HG03469 (cell line): ENCODE results near the gene SEMA6C.
"Not testable (repeated sequence)": the region's sequence is repeated elsewhere in the genome, so short reads cannot be mapped to it uniquely, and the experiment has no call there.

Experiments
- ATAC-seq: cut with Tn5 transposase; IDR thresholded peaks from one replicate; pipeline ENCODE4 v1.9.1; 2021; ENCODE audit warnings: mild to moderate bottlenecking, moderate library complexity, moderate number of reproducible peaks; ENCODE audit not compliant: unreplicated experiment

Gene SEMA6C, protein sequence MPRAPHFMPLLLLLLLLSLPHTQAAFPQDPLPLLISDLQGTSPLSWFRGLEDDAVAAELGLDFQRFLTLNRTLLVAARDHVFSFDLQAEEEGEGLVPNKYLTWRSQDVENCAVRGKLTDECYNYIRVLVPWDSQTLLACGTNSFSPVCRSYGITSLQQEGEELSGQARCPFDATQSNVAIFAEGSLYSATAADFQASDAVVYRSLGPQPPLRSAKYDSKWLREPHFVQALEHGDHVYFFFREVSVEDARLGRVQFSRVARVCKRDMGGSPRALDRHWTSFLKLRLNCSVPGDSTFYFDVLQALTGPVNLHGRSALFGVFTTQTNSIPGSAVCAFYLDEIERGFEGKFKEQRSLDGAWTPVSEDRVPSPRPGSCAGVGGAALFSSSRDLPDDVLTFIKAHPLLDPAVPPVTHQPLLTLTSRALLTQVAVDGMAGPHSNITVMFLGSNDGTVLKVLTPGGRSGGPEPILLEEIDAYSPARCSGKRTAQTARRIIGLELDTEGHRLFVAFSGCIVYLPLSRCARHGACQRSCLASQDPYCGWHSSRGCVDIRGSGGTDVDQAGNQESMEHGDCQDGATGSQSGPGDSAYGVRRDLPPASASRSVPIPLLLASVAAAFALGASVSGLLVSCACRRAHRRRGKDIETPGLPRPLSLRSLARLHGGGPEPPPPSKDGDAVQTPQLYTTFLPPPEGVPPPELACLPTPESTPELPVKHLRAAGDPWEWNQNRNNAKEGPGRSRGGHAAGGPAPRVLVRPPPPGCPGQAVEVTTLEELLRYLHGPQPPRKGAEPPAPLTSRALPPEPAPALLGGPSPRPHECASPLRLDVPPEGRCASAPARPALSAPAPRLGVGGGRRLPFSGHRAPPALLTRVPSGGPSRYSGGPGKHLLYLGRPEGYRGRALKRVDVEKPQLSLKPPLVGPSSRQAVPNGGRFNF

DNA sequence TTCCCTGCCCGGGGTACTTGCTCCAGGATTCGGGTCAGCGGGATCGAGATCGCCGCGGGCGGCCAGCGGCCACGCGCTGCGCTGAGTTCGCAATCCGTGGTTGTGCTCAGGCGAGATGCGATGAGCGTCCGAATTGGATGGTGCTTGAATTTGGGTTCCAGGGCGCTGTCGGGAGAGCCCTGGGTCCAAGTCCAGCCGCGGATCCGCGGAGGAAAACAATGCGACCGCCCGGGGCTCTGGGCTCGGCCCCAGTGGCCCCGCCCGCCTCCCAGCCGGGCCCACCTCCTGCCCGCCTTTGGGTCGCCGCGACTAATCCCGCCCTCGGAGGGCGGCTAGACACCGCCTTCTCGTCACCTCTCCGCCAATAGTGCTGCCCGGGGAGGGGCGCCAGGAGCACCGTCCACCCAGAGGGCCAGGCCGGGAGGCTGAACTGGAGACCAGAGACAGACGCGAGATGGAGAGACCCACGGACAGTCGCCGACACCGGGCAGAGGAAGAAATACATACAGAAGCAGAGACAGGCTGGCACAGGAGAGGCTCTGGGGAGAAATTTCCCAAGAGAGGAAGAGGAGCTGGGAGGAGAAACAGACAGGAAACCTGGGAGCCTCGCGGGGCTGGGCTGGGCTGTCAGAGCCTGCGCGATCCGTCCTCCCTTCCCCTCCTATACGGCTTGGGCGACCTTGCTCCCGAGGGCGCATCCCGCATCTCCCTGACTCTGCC lies at the start of gene SEMA6C:
SEMA6C (minus strand) TSS at position 220 of the 720 bp plus-strand sequence. CDS start 4,010 bp downstream, outside the sequence.
- ATAC-seq = peak; percentile 92

GRCh38 chr1:151194894-151195594 lies 48.6 kb upstream of the SEMA6C start:
- not testable (repeated sequence) for ATAC-seq

DNA sequence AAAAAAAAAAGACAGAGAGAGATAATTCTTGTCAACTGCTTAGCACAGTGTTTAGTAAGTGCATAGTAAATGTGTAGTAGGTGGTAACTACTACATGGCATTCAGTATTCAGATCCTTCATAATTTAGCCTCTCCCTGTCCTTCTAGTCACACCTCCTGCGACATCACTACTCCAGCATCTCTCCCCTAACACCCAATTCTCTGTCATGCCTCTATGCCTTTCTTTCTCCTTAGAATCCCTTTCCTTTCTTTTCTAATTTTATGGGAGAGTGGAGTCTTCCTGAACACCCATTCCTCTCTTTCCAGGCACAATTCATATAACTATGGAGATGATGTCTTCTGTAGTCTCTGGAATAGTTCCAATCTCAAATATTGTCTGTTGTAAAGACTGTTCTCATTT lies 47.4 kb upstream of the SEMA6C start:
- ATAC-seq = no peak

- no peak for ATAC-seq
Observed at GRCh38 chr1:151193304-151193703, 46.9 kb upstream of the SEMA6C start.

GRCh38 chr1:151192047-151192446 lies 45.6 kb upstream of the SEMA6C start:
- no peak for ATAC-seq

DNA sequence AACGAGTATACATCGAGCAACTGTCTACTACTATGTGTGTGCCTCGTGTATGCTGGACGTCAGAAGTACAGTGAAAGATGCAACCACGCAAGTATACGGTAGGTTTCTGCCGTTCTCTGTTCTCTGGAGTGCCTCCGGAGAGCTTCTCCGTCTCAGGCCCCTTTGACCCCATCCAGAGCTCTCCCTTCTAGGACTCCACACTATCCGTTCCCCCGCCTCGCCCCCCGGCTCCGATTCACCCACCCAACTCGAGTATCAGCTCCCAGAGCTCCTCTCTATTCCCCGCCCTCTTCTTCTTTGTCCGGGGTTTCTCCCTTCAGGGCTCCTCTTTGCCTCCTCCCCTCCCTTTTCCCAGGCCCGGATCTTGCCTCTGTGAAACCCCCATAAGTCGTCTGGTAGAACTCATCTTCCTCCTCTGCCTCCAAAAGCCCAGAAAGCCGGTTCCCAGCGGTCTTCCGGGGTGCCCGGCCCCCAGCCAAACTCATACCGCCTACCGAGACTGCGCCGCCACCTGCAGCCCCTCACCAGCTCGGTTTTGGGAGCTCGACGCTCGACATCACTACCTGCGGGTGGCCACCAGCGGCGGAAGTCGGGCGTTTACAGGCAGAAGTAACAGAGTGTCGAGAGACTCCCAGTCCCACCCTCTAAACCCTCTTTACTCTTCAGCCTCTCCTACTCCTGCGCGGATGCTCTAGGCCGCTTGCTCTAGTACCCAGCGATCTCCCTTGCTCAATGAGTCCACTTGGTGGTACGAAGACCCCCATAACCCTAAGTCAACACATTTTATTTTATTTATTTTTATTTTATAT lies 43.4 kb upstream of the SEMA6C start, which contains the start of gene VPS72:
VPS72 (minus strand) TSS at position 561 of the 809 bp plus-strand sequence; CDS start at position 485, 76 bp downstream.
- ATAC-seq = peak; percentile 62

DNA sequence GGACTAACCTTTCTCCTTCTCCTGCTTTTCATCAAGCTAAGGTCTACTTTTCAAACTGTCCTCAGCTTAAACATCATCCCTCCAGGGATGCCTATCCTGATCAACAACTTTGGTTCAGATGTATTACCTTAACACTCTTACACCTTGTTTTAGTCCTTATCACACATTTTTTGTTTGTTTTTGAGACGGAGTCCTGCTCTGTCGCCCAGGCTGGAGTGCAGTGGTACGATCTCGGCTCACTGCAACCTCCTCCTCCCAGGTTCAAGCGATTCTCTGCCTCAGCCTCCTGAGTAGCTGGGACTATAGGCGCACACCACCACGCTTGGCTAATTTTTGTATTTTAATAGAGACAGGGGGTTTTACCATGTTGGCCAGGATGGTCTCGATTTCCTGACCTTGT lies 42.2 kb upstream of the SEMA6C start:
- ATAC-seq = not testable (repeated sequence)

GRCh38 chr1:151187205-151187604 lies 40.8 kb upstream of the SEMA6C start:
- no peak for ATAC-seq

- no peak for ATAC-seq
Observed at GRCh38 chr1:151184211-151184610, 37.8 kb upstream of the SEMA6C start.

- ATAC-seq = no peak
Observed at GRCh38 chr1:151176514-151177045, 30.1 kb upstream of the SEMA6C start.

DNA sequence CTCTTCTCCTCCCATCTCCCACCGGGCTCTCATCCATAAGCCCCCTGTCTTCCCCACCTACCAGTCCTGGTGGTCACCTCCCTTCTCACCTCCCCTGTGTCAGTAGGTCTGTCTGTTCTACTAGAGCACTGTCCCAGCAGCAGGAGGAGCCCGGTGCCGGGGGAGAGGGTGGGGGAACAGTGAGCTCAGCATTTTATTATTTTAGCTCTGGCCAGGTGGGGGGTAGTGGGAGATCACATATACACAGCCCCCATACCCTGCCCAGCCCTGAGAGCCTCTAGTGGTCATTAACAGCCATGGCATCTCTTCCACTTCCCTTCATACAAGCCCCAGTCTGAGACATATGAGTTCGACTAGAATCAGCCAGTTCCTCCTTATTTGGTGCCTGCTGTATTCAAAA lies 29.4 kb upstream of the SEMA6C start, which contains the start of gene TMOD4:
TMOD4 (minus strand) TSS at position 119 of the 400 bp plus-strand sequence. CDS start 1,106 bp downstream, outside the sequence.
- ATAC-seq = no peak

- ATAC-seq = no peak
Observed at GRCh38 chr1:151175041-151175741, 28.8 kb upstream of the SEMA6C start.

GRCh38 chr1:151171190-151171589 lies 24.8 kb upstream of the SEMA6C start:
- ATAC-seq = no peak

- no peak for ATAC-seq
Observed at GRCh38 chr1:151167116-151167515, 20.7 kb upstream of the SEMA6C start.

DNA sequence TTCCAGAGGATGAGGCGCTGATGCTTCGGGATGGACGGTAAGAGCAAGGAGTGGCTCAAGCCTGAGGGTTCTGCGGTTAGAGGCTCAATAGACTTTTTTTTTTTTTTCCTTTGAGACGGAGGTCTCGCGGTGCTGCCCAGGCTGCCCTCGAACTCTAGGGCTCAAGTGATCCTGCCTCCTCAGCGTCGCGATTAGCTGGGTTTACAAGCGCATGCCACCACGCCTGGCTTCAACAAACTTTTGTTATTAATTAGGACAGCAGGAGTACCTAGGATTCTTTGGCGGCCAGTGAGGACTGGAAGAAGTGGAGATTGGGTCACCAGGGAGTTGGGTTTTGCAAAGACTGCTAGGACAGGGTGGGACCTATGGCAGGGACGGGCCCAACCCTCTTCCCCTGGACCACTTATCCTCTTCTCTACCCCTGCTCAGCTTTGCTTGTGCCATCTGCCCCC lies 20.1 kb upstream of the SEMA6C start:
- ATAC-seq = no peak

DNA sequence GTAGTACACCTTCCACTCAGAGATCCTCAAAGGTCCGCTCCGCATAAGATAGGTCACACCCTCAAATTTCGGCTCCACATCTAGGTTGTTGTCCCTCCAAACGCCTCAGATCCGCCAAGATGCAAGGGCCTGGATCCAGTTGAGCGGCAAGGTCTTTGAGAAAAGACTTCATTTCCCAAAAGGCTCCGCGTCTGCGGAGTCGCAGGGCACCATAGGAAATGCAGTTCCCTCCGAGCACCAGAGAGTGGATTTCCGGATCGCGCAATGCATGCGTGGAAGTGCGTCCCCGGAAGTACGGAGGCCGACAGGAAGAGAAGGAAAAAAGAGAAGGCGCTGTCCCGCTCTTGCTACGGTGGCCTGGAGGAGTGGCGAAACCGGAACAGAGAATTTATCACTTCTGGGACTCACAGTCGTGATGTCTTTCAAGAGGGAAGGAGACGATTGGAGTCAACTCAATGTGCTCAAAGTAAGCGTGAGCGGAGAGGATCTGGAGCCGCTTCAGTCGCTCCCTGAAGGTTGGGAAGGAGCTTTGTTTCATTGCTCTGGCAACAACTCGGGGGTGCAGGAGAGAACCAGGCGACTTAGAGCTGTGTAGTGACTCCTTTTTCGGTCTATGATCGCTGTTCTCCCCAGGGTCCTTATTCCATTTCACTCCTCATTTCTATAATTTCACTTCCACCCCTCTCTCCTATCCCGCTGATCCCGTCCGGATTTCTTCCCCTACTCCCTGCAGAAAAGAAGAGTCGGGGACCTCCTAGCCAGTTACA lies 19.5 kb upstream of the SEMA6C start, which contains the start of the genes LYSMD1 and SCNM1:
LYSMD1 (minus strand) TSS at position 165 of the 767 bp plus-strand sequence. CDS start 644 bp downstream, outside the sequence.
SCNM1 (plus strand) TSS at position 407 of the 767 bp plus-strand sequence; CDS start at position 416, 9 bp downstream.
- peak; percentile 74 for ATAC-seq

GRCh38 chr1:151165281-151165737 lies 18.9 kb upstream of the SEMA6C start:
- peak; percentile 14 for ATAC-seq
